GM18870 (cell line): Measurements from ENCODE around the gene IREB2.
A peak's percentile ranks its signal among the peaks of the same experiment; 100 is the strongest.

Experiments
- ATAC-seq: cut with Tn5 transposase; IDR thresholded peaks from one replicate; pipeline ENCODE4 v1.9.1; 2021; ENCODE audit warnings: moderate library complexity; ENCODE audit not compliant: unreplicated experiment

The IREB2 gene

DNA sequence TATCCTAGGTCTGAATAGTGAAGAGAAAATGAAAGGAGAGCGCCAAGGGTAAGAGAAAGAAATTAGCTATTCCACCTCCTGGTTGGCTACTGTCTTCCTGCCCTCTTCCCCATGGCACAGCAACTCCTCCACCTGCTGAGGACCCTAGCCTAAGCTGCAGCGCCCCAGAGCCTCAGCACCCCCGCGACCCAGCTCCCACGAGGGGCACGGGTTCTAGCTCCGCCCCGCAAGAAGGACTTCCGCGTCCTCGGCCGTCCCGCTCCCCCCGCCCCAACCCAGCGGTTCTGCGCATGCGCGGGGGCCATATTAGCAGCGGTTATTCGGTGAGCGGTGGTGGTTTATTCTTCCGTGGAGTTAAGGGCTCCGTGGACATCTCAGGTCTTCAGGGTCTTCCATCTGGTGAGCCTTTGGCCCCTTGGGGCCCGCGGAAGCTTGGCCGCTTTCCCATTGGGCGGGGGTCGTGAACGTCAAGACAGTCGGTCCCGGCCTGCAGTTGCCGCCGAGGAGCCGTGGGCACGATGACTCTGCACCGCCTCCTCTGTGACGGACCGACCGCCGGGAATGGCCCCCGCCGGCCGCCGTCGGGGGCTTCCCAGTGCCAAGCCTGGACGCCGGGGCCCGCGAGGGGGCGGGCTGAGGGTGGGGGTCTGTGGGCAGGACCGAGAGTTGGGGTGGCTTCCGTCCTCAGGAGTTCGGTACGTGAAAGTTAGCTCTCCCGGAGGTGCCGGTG lies 102.3 kb downstream of the IREB2 start, which contains the start of gene PSMA4:
Gene PSMA4, plus strand, starts transcription at position 304 of the 730 bp plus-strand sequence. CDS start 1,484 bp downstream, outside the sequence.
- ATAC-seq = peak; percentile 63

DNA sequence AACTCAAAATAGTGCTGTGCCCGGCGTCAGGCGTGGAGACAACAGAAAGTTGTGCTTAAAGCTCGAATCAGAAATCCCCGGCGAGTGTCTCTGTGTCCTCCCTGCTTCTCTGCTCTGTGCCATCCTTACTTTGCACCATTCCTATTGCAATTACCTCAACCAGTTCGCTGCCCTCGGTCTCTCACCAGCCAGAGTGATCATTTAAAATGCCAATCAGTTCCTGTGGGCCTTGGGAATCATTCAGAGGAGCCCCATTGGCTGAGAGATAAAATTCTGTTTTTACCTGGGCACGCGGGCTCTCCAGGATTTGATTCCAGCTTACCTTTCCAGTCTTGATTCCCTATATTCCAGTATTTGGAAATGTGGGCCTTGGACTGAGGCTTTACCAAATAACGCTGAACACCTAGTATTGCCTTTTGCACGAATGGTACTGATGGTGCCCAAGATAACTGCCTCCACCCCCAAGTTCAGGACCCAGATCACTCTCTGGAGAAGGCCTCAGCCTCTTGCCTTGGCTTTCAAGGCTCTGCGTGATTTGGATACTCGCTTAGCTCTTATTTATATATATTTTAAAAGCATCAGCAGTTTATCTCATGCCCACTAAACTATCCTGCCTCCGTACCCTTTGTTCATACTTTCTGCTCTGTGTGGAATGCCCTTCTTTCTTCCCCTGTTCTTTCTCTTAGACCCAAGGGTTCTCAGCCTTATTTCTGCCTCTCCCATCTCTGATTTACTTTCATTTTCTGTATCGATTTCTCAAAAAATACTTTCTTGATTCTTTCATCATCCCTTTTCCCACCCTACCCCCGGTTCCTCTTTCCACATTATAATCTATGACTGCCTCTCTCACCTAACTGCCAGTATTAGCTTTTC lies 103.1 kb downstream of the IREB2 start:
- ATAC-seq = no peak

DNA sequence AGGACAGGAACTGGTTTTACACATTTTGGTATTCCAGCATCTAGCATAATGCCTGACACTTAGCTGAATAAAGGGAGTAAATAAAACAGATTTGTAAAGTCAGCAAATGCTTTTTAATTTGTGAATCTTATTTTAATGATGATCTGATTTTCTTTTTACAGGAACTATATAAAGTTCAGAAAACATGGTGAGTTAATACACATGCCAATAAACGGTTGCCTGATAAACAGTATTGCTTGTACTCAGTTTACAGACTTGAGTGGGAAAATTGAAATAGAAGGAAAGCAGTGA lies 103.7 kb downstream of the IREB2 start:
- ATAC-seq = no peak

DNA sequence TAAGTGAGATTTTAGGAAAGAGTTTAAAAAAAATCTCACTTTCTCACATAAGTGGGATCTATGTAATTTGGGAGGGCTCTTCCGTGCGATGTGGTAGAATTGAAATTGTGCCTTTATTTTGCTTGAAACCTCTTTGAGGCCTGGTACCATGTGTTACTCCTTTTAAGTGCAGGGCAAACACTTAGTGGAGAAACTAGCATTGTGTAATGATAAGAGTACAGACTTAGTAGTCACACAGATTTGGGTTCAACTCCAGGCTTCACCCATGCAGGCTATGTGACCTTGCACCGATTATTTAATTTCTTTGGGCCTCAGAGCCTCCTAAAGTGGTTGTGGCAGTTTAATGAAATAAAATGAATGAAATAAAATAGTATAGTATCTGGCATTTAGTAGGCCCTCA lies 104.6 kb downstream of the IREB2 start:
- no peak for ATAC-seq

DNA sequence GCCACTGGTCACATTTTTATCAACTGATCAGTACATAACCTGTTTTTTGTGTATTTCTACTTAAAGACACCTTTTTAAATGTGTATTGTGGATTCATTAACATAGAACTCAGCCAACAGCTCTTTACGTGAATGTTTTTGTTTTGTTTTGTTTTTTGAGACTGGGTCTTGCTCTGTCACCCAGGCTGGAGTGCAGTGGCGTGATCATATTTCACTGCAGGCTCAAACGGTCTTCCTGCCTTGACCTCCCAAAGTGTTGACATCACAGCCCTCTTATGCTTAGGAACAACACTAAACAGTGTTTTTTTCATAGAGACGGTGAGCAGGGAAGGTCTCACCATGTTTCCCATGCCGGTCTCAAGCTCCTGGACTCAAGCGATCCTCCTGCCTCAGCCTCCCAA lies 112.2 kb downstream of the IREB2 start:
- no peak for ATAC-seq

DNA sequence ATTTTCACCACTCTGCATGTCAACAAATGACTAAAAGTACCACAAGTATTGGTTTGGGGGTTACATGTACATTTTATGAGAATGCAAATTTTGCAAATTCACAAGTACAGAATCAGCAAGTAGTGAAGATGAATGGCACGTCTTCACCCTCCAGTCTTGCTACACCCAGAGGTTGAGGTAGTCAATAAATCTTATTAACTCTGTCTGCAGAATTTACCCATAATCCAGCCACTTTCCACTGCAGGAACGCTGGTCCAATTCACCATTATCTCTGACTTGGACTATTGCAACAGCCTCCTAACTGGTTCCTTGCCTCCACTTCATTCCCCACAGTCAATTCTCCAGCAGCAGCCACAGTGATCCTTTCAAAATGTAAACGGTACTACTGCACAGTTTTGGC lies 112.8 kb downstream of the IREB2 start:
- no peak for ATAC-seq
